Lower leg skin (tissue), 4 donors: ENCODE data around the gene FBXO40. TPM values are rescaled to one million over a fixed set of nuclear protein-coding genes. Genes with fewer than 3 reads are reported as not detected.

Source experiments
- DNase-seq, 2 donors: peaks; one replicate each; pipeline ENCODE4 v3.0.0-alpha.2; 2019; ENCODE audit warnings: low spot score in 2 of 2
- H3K4me3 ChIP-seq: fragments of 200-600 bp; sonication (generic); 2 replicates; pipeline ENCODE4 v1.5.1; 2017; ENCODE audit warnings: mild to moderate bottlenecking, low read depth; ENCODE audit not compliant: poor library complexity, severe bottlenecking
- CTCF ChIP-seq, 3 donors: fragments of 450-650 bp; IDR thresholded peaks; one replicate each; pipeline ENCODE4 v1.5.1; 2016; ENCODE audit warnings: antibody characterized with exemption in 3 of 3, mild to moderate bottlenecking in 3 of 3, moderate library complexity in 2 of 3
- POLR2A ChIP-seq, 2 donors: fragments of 450-650 bp; IDR thresholded peaks; one replicate each; pipeline ENCODE4 v1.6.1; 2016 to 2017; ENCODE audit warnings: antibody characterized with exemption in 2 of 2, mild to moderate bottlenecking in 1 of 2, moderate library complexity in 1 of 2
- WGBS, 2 donors: methylation state at CpG; one replicate each; pipeline ENCODE4 v1.1.5; 2018; 5-methylcytosine and 5-hydroxymethylcytosine counted together
- intact Hi-C: fragments of 100-400 bp; cut with DNase I; formaldehyde crosslinking; loops from one replicate; pipeline ENCODE4 v1.15.0; 2023; ENCODE audit warnings: low total_unique reads
- total RNA-seq, 4 donors: library from RNA; depleted of rRNA; stranded (reverse); fragments of >200 nt; gene quantifications; one replicate each; pipeline ENCODE4 v1.1.0, GENCODE V29; 2016

FBXO40 gene
- total RNA-seq, 4 donors from 2014 or later = not detected

- intact Hi-C loops = no loop called here
- no peak overlapping the region for H3K4me3 ChIP-seq
- 47 to 69% methylated on average over 2 of the region's 2 CpGs for WGBS, 2 donors
- TF ChIP-seq POLR2A (IDR thresholded peaks at IDR 0.05) = no peak
- no peak for TF ChIP-seq CTCF (IDR thresholded peaks at IDR 0.05)
- DNase-seq = no peak
Observed at GRCh38 chr3:121663171-121663847, 70.1 kb downstream of the FBXO40 start.

- 54 to 60% methylated on average over 2 of the region's 2 CpGs for WGBS, 2 donors
- no peak for DNase-seq
- intact Hi-C loops = no loop called here
- TF ChIP-seq CTCF (IDR thresholded peaks at IDR 0.05) = no peak
- TF ChIP-seq POLR2A (IDR thresholded peaks at IDR 0.05) = no peak
- H3K4me3 ChIP-seq = no peak overlapping the region
Observed at GRCh38 chr3:121665488-121665887, 72.3 kb downstream of the FBXO40 start.

- 85 to 86% methylated on average over 4 of the region's 4 CpGs for WGBS, 2 donors
- no peak for TF ChIP-seq CTCF (IDR thresholded peaks at IDR 0.05)
- TF ChIP-seq POLR2A (IDR thresholded peaks at IDR 0.05) = no peak
- H3K4me3 ChIP-seq = no peak overlapping the region
- DNase-seq = no peak
- intact Hi-C loops = no loop called here
Observed at GRCh38 chr3:121667333-121667732, 74.2 kb downstream of the FBXO40 start.

GRCh38 chr3:121670676-121671075 lies 77.5 kb downstream of the FBXO40 start:
- DNase-seq = no peak
- TF ChIP-seq CTCF (IDR thresholded peaks at IDR 0.05) = no peak
- no peak for TF ChIP-seq POLR2A (IDR thresholded peaks at IDR 0.05)
- no peak overlapping the region for H3K4me3 ChIP-seq
- intact Hi-C loops = no loop called here

GRCh38 chr3:121677141-121677540 lies 84.0 kb downstream of the FBXO40 start:
- intact Hi-C loops = no loop called here
- no peak for DNase-seq
- 94 to 97% methylated on average over 2 of the region's 2 CpGs for WGBS, 2 donors
- TF ChIP-seq POLR2A (IDR thresholded peaks at IDR 0.05) = no peak
- TF ChIP-seq CTCF (IDR thresholded peaks at IDR 0.05) = no peak
- no peak overlapping the region for H3K4me3 ChIP-seq

Other genes starting within 250 kb of the FBXO40 start
- under 1 TPM; 0.42 to 0.91 (median 0.54) TPM for gene POLQ, start 47.4 kb upstream of the FBXO40 start, total RNA-seq
- not detected for gene ARGFX, start 25.4 kb upstream of the FBXO40 start, total RNA-seq
- 10 to 100 TPM in 2 of 4 donors, 1 to 10 TPM in 2; 8.8 to 21.9 (median 13.2) TPM for gene HCLS1, start 67.5 kb downstream of the FBXO40 start, total RNA-seq
- gene GOLGB1, start 156.4 kb downstream of the FBXO40 start, total RNA-seq = 10 to 100 TPM; 42.8 to 64.3 (median 48.5) TPM
- gene IQCB1, start 241.7 kb downstream of the FBXO40 start, total RNA-seq = 10 to 100 TPM; 13.2 to 19.6 (median 17.7) TPM
- gene EAF2, start 241.8 kb downstream of the FBXO40 start, total RNA-seq = 1 to 10 TPM in 3 of 4 donors, not detected in 1; 1.3 to 4.5 (median 1.4) TPM